Hematopoietic multipotent progenitor cell treated with erythropoietin and hydrocortisone succinate and interleukin-3 and kit ligand, for 6 days (in vitro differentiated cells): ENCODE results near the gene NDUFB5.
"Not testable (repeated sequence)": the region's sequence is repeated elsewhere in the genome, so short reads cannot be mapped to it uniquely, and the experiment has no call there.

Experiments
- DNase-seq: peaks from one replicate; pipeline ENCODE4 v3.0.0-alpha.2; 2015

Gene NDUFB5

DNA sequence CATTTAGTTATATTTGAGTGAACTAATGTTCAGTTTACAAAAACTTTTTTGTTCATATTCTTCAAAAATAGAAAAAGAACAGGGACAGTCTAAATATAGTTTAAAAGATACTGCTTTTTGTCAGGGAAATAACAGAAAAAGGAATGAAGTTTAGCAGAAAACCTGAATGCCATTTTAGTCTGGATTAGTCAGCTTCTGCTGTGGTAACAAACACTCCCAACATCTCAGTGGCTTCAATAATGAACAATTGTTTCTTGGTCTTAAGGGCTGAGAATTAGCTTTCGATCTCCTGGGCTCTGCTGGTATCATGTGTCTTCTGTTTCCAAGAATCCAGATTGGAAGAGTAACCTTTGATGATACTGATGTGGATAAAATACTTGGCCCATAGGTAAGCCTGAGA, 35.9 kb downstream of the NDUFB5 start:
- DNase-seq: no peak

DNA sequence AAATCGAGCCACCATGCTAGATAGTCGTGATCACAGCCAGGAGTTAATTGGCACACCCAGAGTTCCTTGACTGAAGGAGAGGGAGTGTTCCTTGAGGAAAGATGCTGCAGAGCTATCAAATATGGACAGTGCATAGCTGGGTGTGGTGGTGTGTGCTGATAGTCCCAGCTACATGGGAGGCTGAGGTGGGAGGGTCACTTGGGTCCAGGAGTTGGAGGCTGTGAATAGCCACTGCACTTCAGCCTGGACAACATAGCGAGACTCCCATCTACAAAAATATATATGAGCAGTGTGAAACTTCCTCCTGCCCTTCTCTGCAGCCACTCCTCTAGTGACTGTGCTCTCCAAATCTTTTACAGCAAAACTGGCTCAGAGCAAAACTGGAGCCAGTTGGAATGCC, 38.3 kb downstream of the NDUFB5 start:
- DNase-seq: no peak

DNA sequence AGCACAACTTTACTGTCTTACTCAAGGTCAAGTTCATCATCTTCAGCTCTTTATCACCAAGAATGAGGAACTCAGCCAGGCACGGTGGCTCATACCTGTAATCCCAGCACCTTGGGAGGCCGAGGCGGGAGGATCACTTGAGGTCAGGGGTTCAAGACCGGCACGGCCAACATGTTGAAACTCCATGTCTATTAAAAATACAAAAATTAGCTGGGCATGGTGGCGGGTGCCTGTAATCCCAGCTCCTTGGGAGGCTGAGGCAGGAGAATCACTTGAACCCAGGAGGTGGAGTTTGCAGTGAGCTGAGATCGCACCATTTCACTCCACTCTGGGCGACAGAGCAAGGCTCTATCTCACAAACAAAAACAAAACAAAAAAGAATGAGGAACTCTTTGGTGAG, 39.2 kb downstream of the NDUFB5 start:
- not testable (repeated sequence) for DNase-seq

DNA sequence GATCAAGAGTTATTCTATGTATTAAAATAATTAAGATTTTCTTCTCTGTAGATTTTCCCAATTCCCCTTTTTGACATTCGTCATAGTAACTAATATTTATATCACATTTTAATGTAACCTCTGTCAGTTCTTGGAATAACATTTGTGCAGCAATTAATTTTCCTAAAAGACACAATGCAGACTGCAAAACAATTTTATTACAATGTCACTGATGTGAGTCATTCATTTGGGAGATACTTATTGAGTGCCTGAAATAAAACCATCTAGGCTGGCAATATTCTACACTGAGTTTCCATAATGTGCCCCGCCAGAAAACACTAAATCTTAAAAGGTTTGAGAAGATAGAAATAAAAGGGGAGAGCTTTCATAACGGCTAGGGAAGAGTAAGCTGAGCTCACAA, 41.6 kb downstream of the NDUFB5 start:
- DNase-seq: no peak

DNA sequence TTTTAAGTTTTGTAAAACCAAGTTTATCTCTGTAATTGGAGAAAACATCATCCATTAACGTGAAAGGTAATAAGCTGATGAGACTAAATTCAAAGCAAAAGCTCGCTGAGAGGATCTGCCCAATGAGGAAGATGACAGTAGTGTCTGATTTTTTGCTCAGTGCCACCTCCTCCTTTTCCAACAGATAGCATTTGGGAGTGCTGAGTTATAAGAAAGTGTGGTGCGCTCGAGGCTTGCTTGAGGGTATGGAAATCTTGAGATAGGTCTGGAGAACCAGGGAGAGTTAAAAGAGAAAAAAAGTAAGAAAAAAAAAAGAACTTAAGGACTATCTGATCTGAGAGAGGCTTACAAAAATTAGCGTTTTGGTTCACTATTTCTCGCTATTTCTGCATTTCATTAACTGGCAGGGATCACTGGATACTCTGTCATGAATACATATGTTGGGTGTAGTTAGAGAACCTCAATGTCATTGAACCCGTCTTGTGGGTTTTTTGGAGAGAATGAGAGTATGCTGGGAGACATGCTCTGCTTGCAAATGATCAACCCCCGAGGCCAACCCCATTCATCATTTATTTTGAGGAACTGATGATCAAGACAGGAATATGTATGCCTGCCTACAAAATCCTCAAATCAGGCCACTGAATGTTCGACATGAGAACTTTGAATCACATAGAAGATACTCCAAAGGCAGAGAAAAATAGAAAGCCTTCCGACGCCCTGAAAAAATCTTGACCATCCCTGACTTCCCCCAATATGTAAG, 47.3 kb downstream of the NDUFB5 start:
- DNase-seq: no peak

DNA sequence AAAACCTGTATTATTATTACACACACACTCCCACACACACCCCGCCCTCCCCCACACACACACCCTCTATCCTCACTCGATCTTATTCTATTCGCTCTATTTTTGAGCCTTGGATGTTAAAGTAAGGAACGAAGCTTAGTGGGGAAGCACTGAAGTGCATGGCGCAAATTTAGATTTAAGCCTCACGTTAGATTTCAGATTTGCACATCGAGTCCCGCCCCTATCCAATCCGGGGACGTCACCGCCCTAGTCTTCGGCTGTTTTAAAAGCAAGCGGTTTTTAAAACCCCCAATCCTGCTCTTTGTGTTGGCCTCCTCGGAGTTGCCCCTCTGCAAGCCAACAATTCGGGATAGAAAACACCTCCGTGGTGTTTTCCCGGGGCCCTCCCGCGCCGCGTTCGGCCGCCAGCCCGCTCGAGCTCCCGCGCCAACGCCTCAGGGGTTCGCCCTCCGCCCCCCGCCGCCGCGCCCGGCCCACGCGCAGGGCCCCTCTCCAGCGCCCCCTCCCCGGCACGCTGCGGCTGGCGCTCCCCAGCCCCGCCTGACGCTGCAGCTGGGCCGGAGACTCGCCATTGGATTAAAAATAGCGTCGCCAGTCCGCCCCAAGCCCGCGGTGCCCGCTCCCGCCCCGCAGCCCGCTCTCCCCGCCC, 48.0 kb downstream of the NDUFB5 start, which contains the start of gene USP13:
Gene USP13 (plus strand): TSS at position 594 of the 649 bp plus-strand sequence. CDS start 186 bp downstream, outside the sequence.
- peak; percentile 79 for DNase-seq

DNA sequence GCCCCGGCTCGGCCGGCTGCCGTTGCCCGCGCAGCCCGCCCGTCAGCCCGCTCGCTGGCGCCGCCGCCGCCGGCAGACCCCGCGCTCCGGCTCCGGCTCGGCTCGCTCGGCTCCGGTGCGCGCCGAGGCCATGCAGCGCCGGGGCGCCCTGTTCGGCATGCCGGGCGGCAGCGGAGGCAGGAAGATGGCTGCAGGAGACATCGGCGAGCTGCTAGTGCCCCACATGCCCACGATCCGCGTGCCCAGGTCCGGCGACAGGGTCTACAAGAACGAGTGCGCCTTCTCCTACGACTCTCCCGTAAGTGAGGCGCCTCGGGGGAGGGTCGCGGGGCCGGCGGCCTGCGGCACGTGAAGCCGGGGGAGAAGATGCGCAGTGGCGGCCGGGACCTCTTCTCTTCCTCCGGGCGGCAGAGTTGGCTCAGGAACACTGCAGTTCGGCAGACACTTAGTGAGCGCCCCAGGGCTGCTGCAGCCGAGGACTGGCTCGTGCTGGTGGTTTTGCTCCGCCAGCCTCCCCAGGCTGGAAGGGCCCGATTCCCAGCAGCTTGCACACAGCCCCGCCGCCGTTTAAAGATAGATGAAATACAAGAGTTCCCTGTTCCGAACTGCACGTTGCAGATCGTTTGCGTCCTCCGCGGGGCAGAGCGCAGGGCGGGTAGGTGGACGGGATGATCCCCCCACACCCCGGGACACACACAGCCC, 48.7 kb downstream of the NDUFB5 start:
- peak; percentile 81 for DNase-seq

DNA sequence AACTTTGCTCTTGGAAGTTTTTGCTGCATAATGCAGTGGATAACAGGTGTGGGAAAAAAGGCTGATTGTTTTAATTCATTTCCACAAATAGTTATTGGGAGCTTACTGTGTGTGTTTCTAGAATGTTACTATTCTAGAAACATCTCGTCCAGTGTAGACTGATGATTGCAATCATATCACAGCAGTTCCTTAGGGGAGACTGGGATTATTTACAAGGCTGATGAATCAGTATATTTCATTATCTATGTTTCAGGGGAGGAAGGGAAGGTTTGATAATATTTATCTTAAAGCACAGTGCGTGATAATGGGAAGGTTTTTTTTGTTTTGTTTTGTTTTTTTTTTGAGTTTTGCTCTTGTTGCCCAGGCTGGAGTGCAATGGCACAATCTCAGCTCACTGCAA, 50.6 kb downstream of the NDUFB5 start:
- DNase-seq: no peak

DNA sequence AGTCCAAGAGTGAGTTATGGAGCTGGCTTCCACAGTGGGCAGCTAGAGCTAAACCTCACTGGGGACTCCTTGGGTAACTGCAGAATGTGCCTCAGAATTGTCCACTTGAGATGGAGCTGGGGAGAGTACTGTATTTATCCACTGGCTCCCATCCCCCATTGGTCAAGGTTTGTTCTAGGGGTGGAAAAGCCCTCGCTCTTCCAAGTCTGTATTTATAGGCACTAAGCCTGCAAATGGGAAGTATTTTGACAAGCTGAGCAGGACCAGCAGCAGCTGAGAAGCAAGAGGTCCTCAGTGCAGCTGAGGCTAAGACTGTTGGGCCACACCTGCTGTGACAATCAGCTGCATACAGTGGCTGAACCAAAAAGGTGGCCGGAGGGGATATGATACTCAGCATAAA, 54.0 kb downstream of the NDUFB5 start:
- DNase-seq: no peak

DNA sequence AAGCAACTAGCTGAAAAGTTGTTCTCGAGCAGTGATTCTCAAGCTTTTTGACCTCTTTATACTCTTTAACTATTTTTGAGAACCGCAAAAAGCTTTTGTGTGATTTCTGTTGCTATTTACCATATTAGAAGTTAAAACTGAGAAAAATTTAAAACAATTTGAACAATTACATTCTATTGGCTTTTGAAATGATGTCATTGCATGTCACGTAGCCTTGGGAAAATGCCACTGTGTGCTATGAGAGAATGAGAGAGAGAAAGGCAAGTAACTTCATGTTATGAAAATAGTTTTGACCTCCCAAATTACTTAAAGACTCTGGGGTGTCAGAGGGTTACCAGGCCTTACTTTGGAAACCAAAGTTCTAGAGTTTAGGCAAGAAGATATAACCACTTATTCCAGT, 56.3 kb downstream of the NDUFB5 start:
- DNase-seq: no peak

DNA sequence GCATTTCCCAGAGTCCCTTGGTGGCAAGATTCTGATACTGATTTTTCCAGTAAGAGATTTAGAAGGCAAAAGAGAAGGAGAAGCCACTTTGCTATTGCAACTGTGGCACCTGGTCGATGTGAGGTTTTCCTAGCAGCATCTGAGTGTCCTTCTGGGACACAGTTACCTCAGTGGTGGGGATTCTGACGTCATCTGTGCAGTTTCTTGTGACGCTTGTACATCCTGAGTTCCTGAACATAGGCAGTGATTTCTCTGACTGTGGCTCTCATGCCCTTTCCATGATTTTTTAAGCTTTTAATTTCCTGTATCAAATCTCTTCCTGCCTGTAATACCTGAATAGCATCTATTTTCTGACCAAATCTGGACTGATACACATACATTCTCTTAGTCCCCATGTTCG, 57.2 kb downstream of the NDUFB5 start:
- DNase-seq: no peak

DNA sequence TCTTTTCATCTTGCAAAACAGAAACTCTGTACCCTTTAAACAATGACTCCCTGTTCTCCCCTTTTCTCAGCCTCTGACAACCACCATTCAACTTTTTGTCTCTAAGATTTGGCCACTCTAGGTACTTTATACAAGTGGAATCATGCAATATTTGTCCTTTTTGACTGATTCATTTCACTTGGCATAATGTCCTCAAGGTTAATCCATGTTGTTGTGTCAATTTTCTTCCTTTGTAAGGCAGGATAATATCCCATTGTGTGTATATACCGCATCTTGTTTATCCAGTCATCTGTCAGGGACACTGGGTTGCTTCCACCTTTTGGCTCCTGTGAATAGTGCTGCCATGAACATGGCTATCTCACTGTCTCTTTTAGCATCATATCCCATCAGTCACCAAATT, 58.5 kb downstream of the NDUFB5 start:
- DNase-seq: no peak

DNA sequence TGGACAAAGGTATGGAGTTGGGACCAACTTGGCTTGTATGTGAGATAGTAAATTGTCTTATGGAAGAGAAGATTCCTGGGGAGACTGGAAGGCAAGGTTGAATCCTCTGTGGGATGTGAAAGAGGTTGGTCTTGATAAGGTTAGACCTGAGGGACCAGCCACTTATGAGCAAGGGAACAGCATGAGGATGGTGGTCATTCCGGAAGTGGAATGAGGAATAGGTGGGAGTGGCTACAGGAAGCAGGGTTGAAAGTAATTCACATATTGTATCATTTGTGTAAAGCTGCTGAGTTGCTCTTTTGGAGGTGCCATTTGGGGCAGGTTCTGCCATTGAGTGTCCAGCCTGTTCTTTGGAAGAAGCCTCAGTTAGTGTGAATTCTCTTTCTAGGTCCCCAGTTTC, 61.4 kb downstream of the NDUFB5 start:
- DNase-seq: no peak

DNA sequence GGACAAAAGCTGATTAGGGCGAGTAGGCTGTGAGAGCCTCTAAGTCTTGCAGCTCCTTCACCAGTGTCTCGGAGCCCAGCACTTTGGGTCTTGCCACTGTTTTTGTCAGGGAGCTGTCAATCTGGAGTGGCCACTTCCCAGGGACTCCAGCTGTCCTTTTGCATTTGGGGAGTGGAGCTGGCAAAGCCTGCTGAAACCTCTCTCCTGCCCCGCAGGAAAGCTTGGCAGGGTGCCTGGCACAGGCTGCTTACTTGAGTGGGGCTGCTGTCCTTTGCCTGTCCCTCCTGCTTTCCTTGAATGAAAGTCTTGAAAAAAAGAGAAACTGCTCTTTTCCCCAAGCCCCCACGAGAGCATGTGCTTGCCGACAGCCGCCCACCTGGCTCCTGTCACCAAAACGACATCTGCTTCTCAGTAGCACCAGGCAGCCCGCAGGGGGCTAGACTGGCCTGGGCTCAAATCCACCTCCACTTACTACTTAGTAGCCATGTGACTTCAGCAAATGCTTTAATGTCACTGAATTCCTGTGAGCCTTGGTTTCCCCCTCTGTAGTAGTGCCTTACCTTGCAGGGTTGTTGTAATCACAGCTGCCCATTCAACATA, 61.9 kb downstream of the NDUFB5 start:
- no peak for DNase-seq

DNA sequence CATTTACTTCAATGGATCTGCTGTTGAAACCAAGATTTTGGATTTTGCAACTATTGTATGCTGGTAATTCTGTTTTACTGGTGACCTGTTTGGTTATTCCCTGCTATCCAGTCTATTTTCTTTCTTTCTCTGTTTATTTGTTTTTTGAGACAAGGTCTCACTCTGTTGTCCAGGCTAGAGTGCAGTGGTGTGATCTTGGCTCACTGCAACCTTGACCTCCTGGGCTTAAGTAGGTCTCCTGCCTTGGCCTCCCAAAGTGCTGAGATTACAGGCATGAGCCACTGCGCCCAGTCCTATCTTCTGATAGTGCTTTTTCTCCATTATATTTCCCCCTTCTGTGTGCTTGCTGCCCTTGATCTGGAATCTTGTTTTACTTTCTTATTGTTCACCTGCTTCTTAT, 63.8 kb downstream of the NDUFB5 start:
- DNase-seq: no peak

DNA sequence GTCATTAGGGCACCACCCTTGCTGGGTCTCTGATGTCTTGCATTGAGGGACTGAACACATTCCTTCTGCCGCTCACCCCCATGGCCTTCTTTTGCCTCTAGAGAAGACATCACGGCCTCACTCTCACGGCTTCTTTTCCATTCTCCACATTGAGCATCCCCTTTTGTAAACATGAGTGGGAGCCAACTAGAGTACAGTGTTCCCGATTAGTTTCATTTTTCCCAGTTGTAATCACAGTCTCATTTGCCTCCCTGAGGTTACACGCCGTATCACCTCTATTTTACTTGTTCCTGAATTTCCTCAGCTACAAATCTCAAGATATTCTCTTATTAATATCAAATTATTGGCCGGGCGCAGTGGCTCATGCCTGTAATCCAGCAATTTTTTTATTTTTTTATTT, 65.7 kb downstream of the NDUFB5 start:
- no peak for DNase-seq

DNA sequence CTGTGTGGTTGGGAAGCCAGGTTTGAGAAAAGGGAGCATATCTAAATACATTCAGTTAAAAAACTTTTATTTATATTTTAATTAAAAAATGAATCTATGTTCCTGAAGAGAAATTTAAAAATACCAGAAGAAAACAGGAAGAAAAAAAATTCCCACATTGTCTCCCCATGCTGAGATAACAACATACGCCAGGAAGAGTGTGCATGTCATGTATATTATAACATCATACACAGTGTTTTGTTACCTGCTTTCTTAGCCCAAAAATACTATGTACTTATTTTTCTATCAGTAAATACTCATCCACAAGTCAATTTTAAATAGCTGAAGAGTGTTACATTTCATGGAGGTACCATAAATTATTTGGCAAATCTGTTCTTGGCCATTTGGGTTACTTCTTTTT, 66.7 kb downstream of the NDUFB5 start:
- DNase-seq: no peak

DNA sequence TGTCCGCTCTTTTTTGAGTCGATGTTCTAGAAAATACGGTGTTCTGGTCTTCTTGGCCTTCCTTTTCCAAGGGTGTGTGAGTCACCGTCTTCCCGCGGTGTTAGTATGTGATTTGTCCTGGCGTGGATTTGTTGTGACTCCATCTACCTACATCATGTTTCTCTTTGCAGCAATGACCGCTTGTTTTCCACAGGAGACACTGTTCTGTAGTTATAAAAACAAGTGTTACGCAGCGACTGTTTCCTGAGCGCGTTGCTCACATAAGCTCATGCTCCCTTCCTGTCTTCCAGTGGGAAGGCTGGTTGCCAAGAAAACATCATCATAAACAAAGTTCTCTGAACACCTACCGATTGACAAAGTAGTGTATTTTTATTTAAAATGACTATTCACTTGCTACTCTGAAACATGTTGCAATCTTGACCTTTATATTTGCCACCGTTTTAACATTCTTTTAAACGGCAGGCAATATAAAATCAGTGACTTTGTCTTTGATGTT, 67.2 kb downstream of the NDUFB5 start:
- DNase-seq: no peak

DNA sequence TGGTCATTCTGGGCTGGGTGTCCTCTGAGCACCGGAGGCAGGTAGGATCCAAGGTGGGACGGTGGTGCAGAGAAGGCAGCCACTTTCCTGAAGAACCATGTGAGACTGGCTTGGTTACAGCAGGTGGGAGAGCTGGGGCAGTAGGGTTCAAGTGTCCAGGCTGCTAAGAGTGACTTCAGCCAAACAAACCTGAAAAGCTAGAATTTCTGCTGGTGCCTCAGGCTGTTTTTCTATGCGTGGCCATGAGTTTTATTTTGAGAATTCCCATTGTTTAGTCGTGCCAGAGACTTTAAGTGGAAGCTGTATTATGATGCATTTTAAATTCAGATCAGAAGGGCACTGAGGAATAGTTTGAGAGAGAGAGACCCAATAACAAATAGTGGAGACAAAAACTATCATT, 68.3 kb downstream of the NDUFB5 start:
- DNase-seq: no peak

DNA sequence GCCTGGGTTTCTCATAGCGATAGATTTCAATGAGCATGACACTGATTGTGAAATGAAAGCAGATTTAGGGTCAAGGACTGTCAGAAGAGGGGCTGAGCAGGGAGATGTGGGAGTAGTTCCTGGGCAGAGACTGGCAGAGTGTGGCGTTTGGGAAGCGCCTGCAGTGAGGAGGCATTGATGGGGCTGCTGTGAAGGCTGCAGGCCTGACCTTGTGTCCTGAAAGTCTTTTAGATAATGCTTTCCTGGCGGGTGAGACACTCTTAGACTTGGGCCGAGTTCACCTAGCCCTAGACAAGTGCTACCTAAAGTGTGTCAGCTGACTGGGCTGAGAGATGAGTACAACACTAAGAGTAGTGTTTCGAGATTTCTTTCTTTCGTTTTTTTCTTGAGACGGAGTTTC, 68.9 kb downstream of the NDUFB5 start:
- no peak for DNase-seq

DNA sequence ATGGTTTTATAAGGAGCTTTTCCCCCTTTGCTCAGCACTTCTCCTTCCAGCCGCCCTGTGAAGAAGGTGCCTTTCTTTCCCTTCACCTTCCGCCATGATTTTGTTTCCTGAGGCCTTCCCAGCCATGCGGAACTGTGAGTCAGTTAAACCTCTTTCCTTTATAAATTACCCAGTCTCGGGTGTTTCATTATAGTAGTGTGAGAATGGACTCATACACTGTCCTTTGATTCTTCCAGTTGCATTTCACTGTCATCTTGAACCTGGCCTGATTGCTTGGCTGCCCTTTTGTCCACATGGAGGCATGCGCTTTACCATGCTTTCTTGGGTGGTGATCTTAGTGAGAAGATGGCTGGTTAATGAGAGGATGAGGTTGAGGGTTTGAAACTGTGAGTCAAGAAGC, 71.5 kb downstream of the NDUFB5 start:
- no peak for DNase-seq
